ENCODE data around the gene HSD17B12.
A peak's percentile ranks its signal among the peaks of the same experiment; 100 is the strongest.
"Not testable (repeated sequence)": the region's sequence is repeated elsewhere in the genome, so short reads cannot be mapped to it uniquely, and the experiment has no call there.

Gene HSD17B12

DNA sequence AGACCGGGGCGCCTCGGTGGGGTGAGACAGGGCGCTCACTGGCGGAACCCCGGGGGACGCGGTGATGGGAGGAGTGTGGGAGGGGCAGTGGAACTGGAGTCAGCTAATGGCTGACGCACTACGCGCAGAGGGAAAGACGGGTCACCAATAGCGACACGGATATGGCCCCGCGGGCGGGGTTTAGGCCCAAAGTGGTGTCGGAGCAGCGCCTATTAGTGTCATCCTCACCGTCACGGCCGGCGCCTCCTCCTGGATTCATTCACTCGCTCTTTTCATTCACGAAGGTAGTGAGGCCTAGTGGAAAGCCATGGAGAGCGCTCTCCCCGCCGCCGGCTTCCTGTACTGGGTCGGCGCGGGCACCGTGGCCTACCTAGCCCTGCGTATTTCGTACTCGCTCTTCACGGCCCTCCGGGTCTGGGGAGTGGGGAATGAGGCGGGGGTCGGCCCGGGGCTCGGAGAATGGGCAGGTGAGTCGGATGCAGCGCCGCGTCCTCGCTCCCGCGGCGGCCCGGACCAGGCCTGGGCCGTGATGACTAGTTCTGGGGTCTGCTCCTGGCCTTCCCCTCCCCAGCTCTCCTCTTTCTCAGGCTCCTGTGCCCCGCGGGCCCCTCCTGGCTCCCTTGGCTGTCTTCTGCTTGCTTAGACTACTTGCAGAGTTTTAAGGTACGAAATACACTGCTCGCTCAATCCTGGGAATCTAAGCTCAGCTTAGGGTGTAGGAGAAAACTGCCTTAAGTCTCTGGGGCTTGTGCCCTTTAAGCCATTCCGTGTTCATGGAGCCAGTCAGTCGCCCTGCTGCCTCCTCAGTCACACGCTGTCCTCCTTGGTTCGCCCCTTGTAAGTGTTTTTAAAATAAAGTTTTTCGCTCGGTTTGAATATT lies at the start of gene HSD17B12:
HSD17B12 (plus strand) TSS at position 218 of the 880 bp plus-strand sequence; CDS start at position 308, 90 bp downstream.
- peak; percentile 84 for DNase-seq (ENCODE audit: low read depth)

- DNase-seq (ENCODE audit: low read depth), result no peak
These were observed 48.8 kb upstream of the HSD17B12 start for GRCh38 chr11:43631732-43632131.

- no peak for DNase-seq (ENCODE audit: low read depth)
These were observed 48.4 kb upstream of the HSD17B12 start for GRCh38 chr11:43632181-43632580.

DNA sequence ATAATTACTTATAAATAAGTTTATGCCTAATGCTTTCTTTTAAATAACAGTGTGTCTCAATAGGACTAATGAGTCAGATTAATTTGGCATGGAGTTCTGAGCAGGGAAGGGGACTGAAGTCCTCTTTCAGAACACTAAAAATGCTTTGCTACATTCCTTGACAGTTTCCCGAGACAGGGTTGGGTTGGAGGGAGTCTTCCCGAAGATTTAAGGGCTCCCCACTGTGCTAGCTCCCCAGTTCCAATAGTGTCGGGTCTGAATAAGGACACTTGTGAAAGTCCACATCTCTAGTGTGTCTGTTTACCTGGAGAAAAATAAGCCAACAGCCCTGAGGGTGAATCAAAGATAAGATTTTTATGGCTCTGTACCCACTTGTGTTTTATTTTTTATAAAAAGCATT lies 41.8 kb upstream of the HSD17B12 start:
- no peak for DNase-seq (ENCODE audit: low read depth)

- no peak for DNase-seq (ENCODE audit: low read depth)
These were observed 41.3 kb upstream of the HSD17B12 start for GRCh38 chr11:43639224-43639623.

DNA sequence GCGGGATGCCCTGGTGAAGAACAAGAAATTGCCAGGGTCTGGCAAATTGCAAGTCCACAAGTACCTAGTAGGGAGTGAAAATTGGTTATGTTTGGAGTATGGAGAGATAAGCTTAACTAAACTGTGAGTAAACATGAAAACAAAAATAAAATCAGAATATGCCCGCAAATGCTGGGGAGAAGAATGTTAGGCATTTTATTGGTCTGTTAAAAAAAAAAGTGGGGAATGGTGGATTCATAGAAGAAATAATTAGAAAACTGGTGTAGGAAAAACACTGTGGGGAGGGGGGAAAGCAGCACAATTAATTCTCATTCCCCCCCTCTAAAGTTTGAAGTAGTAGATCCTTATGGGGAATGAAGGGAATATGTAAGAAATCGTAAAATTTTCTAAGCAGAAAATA lies 40.6 kb upstream of the HSD17B12 start:
- DNase-seq (ENCODE audit: low read depth), result no peak

- DNase-seq (ENCODE audit: low read depth), result peak; percentile 31
These were observed 36.5 kb upstream of the HSD17B12 start for GRCh38 chr11:43643898-43644620.

- DNase-seq (ENCODE audit: low read depth), result no peak
These were observed 35.8 kb upstream of the HSD17B12 start for GRCh38 chr11:43644621-43645299.

- no peak for DNase-seq (ENCODE audit: low read depth)
These were observed 33.8 kb upstream of the HSD17B12 start for GRCh38 chr11:43646767-43647166.

- no peak for DNase-seq (ENCODE audit: low read depth)
These were observed 31.6 kb upstream of the HSD17B12 start for GRCh38 chr11:43648888-43649287.

DNA sequence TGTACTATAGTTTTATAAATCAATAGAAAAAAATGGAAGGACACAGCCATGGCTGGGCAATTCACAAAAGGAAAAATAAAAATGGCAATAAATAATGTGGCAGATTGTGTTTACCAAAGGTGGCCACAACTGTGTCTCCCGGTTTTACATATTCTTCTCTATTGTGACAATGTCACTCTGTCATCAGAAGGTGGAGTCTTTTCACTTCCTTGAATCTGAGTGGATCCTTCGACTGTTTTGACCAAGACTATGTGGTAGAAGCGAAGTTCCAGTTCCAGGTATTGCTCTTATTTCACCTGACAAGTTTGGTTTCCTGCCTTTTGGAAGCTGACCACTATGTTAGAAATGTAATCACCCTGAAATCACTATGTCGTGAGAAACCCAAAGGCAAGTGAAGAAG lies 31.0 kb upstream of the HSD17B12 start:
- no peak for DNase-seq (ENCODE audit: low read depth)

GRCh38 chr11:43649921-43650320 lies 30.6 kb upstream of the HSD17B12 start:
- no peak for DNase-seq (ENCODE audit: low read depth)

- DNase-seq (ENCODE audit: low read depth), result not testable (repeated sequence)
These were observed 17.5 kb upstream of the HSD17B12 start for GRCh38 chr11:43663018-43663417.

DNA sequence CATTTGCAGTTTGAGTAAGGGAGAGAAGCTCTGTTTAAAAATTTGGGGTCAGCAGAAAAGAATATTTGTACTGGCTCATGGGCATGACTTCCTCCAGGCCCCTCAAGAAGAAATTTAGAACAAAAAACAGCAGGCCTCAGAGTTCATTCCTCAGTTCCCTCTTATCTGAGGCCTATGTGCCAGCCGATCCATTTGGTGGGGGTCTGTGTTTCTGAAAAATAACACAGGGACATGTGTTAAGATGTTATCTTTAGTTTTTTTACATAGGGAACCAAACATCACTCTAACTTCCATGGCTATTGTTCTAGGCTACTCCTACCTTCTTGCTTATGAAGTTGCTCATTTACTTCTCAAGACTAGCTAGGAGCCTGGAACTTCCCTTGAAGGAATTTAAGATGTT lies 16.2 kb upstream of the HSD17B12 start:
- no peak for DNase-seq (ENCODE audit: low read depth)

GRCh38 chr11:43671284-43671683 lies 9.3 kb upstream of the HSD17B12 start:
- DNase-seq (ENCODE audit: low read depth), result not testable (repeated sequence)

GRCh38 chr11:43674560-43674959 lies 6.0 kb upstream of the HSD17B12 start:
- DNase-seq (ENCODE audit: low read depth), result no peak

- no peak for DNase-seq (ENCODE audit: low read depth)
These were observed 3.6 kb upstream of the HSD17B12 start for GRCh38 chr11:43676933-43677332.

- no peak for DNase-seq (ENCODE audit: low read depth)
These were observed 934 bp downstream of the HSD17B12 start for GRCh38 chr11:43681401-43681942.

- DNase-seq (ENCODE audit: low read depth), result not testable (repeated sequence)
These were observed 1.5 kb downstream of the HSD17B12 start for GRCh38 chr11:43682081-43682480.

GRCh38 chr11:43685440-43685839 lies 4.9 kb downstream of the HSD17B12 start:
- DNase-seq (ENCODE audit: low read depth), result no peak

- DNase-seq (ENCODE audit: low read depth), result peak; percentile 42
These were observed 5.7 kb downstream of the HSD17B12 start for GRCh38 chr11:43686207-43686606.

- no peak for DNase-seq (ENCODE audit: low read depth)
These were observed 6.7 kb downstream of the HSD17B12 start for GRCh38 chr11:43687120-43687791.
